Measurements from ENCODE around the gene DBN1. TPM values are rescaled to one million over a fixed set of nuclear protein-coding genes. Genes with fewer than 3 reads are reported as not detected.
"Not testable (repeated sequence)": the region's sequence is repeated elsewhere in the genome, so short reads cannot be mapped to it uniquely, and the experiment has no call there.

Gene DBN1
- total RNA-seq, 1 donor from 2014 or later, result 41.1 TPM

DNA sequence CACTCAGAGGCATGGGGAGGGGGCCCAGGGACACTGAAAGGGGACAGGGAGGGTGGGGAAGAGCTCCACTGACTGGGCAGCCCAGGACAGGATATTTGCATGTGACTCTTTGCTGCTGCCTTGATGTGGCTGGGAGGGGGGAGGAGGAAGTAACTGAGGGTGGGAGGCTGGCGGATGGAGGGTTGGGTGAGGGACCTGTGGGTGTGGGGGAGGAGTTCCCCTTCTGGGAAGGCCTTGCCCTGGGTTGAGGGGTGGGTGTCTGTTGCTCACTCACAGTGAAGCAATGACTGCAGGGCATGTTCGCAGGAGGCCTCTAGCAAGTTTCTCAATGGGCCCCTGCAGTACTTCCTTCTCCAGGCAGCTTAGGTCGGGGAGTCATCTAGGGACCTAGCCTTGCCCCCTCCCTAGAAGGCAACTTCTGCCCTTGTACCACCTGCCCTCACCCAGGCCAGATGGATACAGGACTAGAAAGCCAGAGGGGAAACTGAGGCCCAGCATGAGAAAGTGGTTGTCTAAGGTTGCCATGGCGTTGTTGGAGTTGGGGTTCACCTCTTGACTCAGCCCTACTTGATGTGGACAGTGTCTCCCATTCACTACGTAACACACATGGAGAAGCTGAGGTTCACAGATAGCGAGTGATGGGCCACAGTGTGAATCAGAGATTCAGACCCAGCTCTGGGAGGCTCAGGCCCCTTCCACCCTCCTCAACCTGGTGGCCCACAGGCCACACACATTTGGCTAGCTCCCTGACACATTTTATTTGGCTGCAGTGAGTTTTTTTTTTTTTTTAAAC, 44.0 kb downstream of the DBN1 start:
- no peak for DNase-seq

DNA sequence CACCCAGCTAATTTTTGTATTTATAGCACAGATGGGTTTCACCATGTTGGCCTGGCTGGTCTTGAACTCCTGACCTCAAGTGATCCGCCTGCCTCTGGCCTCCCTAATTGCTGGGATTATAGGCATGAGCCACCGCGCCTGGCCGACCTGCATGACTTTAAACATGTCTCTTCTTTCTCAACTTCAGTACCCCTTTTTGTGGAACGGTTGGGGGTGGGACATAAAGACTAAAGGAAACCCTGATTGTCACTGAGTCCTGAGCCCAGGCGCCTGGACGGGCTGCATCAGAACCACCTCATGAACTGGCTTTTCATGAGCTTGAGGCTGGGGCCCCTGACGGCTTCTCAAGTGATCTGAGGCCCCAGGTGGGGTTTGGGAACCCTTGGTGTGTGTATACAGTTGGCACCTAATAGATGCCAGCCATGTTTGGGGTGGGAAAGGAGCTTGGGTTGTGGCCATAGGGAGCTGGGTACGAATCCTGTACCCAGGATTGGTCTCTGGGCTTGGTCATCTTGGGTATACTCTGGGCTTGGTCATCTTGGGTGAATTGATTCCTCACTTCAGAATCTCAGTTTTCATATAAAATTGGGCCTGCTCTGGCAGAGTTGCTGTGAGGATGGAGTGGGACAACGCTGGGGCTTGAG, 44.7 kb downstream of the DBN1 start:
- no peak for DNase-seq

- no peak for DNase-seq
These were observed 45.4 kb downstream of the DBN1 start for GRCh38 chr5:177427919-177428573.

- DNase-seq, result no peak
These were observed 46.1 kb downstream of the DBN1 start for GRCh38 chr5:177427211-177427822.

GRCh38 chr5:177426566-177427210, 46.7 kb downstream of the DBN1 start, which contains the start of gene GRK6:
Gene GRK6 (plus strand): TSS chr5:177426676. CDS start chr5:177426846, 170 bp downstream.
- DNase-seq, result no peak

DNA sequence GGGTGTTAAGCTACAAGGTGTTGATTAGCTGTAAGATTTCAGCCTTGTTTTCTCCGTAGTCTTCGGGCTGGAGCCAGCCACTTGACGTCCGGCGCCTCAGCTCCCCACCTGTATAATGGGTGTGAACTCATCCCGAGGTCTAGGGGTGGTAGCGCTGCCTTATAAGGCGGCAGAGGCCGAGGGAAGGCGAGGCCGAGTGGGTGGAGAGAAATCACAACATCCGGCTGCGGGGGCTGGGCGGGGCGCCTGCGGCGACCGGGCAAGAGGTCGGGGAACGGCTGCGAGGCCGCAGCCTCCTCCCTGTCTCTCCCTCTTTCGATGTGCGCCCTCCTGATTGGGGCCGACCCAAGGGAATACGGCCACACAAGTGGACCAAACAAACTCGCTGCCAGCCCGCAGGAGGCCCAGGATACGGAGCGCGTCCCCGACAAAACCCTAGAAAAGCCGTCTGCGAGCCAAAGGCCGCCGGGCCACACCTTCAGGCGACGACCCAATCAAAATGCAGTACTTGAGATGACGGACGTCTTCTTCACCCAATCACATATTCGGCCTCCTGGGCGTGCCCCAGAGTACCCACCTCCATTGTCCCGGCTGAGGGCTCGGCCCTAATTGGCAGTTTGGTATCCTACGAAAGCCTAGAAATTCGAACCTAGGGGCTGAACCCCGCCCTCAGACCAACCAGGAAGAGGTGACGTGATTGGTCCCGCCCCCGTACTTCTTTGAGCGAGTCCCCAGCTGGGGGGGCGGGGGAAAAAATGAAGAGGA, 47.5 kb downstream of the DBN1 start:
- peak; percentile 100 for DNase-seq

GRCh38 chr5:177425196-177425800, 48.1 kb downstream of the DBN1 start:
- no peak for DNase-seq

GRCh38 chr5:177423671-177424070, 49.8 kb downstream of the DBN1 start:
- DNase-seq, result no peak

DNA sequence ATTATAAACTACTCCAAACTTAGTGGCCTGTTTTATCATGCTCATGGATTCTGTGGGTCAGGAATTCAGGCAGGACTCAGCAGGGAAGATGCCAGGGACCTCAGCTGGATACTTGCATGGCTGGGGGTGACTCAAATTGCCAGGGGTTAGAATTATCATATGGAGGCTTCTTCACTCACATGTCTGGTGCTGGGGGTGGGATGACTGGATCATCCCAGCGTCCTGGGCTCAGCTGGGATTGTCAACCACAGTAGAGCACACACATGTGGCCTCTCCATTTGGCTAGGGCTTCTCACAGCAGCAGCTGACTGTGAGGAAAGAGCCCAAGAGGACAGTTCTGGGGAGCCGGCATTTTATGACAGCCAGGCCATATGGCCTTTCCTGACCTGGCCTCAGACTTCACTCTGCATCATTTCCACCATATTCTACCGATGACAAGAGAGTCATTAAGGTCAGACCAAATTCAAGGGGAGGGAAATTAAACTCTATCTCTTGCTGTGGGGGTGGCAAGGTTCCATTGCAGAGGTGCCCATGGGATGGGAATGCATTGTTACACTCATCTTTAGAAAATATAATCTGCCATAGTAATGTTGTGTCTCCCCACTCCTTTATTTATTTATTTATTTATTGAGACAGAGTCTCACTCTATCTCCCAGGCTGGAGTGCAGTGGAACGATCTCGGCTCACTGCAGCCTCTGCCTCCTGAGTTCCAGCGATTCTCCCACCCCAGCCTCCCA, 52.2 kb downstream of the DBN1 start:
- no peak for DNase-seq

DNA sequence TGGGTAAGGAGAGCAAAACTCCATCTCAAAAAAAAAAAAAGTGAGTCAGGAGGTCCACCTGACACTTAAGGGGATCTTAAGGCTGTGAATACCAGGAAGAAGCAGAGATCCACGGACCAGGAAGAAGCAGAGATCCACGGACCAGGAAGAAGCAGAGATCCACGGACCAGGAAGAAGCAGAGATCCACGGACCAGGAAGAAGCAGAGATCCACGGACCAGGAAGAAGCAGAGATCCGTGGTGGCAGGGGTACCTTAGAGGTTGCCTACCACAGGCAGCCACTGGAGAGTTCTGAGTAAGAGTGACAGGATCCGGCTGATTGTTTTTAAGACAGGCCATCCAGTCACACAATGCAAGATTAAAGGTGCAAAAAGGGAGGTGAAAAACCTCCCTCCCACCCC, 53.0 kb downstream of the DBN1 start:
- not testable (repeated sequence) for DNase-seq

GRCh38 chr5:177419046-177419445, 54.4 kb downstream of the DBN1 start:
- no peak for DNase-seq

DNA sequence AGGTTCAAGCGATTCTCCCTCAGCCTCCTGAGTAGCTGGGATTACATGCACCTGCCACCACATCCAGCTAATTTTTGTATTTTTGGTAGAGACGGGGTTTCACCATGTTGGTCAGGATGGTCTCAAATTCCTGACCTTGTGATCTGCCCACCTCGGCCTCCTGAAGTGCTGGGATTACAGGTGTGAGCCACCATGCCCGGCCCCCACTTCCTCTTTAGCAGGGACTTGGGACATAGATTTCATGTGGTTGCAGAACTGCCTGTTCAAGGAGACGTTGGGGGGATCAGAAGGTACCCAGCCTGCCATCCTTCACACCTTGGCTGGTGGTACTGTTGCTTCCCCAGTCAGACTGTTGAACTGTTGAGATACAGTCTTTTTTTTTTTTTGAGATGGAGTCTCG, 56.4 kb downstream of the DBN1 start:
- DNase-seq, result not testable (repeated sequence)

- no peak for DNase-seq
These were observed 59.0 kb downstream of the DBN1 start for GRCh38 chr5:177414481-177414880.

- DNase-seq, result no peak
These were observed 60.7 kb downstream of the DBN1 start for GRCh38 chr5:177412603-177413233.

DNA sequence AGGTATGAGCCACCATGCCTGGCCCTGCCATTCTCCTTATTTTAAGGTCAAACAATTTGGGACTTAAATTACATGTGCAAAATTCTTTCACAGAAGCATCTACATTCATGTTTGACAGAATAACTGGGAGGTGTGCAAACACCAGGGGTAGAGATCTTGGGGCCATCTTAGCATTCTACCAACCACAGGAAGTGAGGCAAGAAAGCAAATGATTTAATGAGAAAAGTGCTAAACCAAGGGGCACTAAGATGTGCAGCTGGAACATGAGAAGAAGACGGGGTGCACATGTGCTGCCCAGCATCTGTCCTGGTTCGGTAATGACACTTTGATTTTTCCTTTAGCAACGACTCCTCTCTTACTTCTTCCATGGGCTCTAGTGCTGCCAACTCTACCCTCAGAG, 62.9 kb downstream of the DBN1 start:
- DNase-seq, result no peak

GRCh38 chr5:177409043-177409801, 64.2 kb downstream of the DBN1 start, which contains the start of gene F12:
Gene F12 (minus strand): TSS chr5:177409564. CDS start chr5:177409527, 37 bp downstream.
- no peak for DNase-seq
